Panc1 (cell line): ENCODE measurements around the gene SNRNP25.

Experiments
- POLR2AphosphoS5 ChIP-seq: IDR thresholded peaks from 2 replicates; pipeline ENCODE4 v1.6.1; 2012; ENCODE audit warnings: mild to moderate bottlenecking, low read depth, low read length, moderate library complexity
- TF ChIP-seq, protein P1 (sequence below): fragments of 450-650 bp; IDR thresholded peaks from 2 replicates; pipeline ENCODE4 v1.5.1; 2017; ENCODE audit warnings: mild to moderate bottlenecking

- TF ChIP-seq, protein P1, sequence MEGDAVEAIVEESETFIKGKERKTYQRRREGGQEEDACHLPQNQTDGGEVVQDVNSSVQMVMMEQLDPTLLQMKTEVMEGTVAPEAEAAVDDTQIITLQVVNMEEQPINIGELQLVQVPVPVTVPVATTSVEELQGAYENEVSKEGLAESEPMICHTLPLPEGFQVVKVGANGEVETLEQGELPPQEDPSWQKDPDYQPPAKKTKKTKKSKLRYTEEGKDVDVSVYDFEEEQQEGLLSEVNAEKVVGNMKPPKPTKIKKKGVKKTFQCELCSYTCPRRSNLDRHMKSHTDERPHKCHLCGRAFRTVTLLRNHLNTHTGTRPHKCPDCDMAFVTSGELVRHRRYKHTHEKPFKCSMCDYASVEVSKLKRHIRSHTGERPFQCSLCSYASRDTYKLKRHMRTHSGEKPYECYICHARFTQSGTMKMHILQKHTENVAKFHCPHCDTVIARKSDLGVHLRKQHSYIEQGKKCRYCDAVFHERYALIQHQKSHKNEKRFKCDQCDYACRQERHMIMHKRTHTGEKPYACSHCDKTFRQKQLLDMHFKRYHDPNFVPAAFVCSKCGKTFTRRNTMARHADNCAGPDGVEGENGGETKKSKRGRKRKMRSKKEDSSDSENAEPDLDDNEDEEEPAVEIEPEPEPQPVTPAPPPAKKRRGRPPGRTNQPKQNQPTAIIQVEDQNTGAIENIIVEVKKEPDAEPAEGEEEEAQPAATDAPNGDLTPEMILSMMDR: no peak
- TF ChIP-seq POLR2AphosphoS5: no peak
Measured at GRCh38 chr16:41439-42068, 12.1 kb upstream of the SNRNP25 start.
